ENCODE data around the gene ADGRF3.

Gene ADGRF3

GRCh38 chr2:26302846-26303245, 43.7 kb downstream of the ADGRF3 start:
- no peak for DNase-seq (ENCODE audit: low read depth)

DNA sequence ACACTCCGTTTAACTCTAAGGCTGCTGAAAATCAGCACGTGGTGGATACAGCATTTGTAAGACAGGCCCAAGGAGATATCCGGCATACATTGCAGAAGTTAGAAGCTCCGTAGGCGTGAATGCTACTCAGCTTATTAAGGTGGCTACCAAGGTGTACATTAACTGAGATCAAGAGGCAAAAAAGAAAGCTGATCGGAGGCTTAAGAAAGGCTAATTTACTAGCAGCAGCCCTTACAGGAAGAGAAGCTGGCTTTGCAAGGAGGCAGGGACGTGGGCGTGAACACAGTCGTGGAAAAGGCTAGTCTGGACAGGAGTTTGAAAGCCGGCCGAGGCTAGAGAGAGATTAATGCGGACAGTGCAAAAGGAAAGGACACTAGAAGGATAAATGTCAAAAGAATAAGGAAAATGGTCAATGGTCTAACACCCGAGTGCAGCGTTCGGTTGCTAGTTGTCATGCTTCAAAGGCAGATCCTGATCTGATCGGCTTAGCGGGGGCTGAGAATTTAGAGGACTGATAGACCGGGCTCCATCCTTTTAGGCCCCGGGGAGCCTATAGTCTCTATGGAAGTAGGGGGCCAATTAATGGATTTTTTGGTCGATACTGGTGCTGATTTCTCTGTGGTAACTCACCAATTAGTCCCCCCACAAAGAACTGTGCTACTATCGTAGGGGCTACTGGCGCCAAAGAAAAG, 46.2 kb downstream of the ADGRF3 start:
- peak overlapping the region; percentile 49 for H3K4me3 ChIP-seq (ENCODE audit: low read length)
- TF ChIP-seq, protein P1, sequence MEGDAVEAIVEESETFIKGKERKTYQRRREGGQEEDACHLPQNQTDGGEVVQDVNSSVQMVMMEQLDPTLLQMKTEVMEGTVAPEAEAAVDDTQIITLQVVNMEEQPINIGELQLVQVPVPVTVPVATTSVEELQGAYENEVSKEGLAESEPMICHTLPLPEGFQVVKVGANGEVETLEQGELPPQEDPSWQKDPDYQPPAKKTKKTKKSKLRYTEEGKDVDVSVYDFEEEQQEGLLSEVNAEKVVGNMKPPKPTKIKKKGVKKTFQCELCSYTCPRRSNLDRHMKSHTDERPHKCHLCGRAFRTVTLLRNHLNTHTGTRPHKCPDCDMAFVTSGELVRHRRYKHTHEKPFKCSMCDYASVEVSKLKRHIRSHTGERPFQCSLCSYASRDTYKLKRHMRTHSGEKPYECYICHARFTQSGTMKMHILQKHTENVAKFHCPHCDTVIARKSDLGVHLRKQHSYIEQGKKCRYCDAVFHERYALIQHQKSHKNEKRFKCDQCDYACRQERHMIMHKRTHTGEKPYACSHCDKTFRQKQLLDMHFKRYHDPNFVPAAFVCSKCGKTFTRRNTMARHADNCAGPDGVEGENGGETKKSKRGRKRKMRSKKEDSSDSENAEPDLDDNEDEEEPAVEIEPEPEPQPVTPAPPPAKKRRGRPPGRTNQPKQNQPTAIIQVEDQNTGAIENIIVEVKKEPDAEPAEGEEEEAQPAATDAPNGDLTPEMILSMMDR (conservative IDR thresholded peaks at IDR 0.05; ENCODE audit: low read depth, low read length) = no peak
- DNase-seq (ENCODE audit: low read depth) = no peak

More at GRCh38 chr2:26302846-26303245, 43.7 kb downstream of the ADGRF3 start:
- TF ChIP-seq, protein P1 (conservative IDR thresholded peaks at IDR 0.05; ENCODE audit: low read depth, low read length) = no peak
- no peak overlapping the region for H3K4me3 ChIP-seq (ENCODE audit: low read length)

- TF ChIP-seq, protein P1 (conservative IDR thresholded peaks at IDR 0.05; ENCODE audit: low read depth, low read length) = no peak
- peak overlapping the region; percentile 49 for H3K4me3 ChIP-seq (ENCODE audit: low read length)
- DNase-seq (ENCODE audit: low read depth) = no peak
These were observed 47.0 kb downstream of the ADGRF3 start for GRCh38 chr2:26299471-26300101.

DNA sequence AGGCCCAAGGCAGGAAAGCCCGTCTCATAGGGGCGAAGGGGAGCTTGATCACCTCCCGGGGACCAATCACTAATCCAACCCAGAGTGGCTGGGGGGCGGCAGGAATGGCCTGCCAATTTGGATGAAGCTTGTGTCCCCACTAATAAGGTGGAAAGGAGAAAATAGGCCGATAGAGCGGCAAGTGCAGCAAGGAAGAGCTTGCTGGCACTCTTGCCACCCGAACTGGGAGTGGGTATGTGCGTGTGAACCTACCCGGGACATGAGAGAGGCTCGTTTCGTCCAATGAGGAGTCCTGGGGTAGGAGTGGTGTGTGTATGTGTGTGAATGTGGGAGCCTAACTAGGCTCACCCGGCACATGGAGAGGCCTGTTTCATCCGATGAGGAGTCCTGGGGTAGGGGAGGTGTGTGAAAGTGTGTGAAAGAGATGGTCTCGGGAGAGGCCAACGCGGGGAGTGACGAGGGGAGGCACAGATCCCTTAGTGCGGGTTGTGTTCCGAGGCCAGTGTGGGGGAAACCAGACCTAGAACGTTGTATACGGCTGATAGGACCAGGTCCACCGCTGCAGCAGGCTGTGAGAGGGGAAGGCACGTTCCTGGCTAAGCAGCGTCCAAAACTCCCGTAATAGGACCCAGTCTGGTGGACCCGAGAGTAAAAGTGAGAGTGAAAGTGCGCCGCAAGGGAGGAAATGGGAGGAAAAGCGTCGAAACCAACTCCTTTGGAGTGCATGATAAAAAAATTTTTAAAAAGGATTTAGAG, 47.8 kb downstream of the ADGRF3 start:
- TF ChIP-seq, protein P1 (conservative IDR thresholded peaks at IDR 0.05; ENCODE audit: low read depth, low read length) = no peak
- H3K4me3 ChIP-seq (ENCODE audit: low read length) = peak overlapping the region; percentile 49
- DNase-seq (ENCODE audit: low read depth) = no peak

DNA sequence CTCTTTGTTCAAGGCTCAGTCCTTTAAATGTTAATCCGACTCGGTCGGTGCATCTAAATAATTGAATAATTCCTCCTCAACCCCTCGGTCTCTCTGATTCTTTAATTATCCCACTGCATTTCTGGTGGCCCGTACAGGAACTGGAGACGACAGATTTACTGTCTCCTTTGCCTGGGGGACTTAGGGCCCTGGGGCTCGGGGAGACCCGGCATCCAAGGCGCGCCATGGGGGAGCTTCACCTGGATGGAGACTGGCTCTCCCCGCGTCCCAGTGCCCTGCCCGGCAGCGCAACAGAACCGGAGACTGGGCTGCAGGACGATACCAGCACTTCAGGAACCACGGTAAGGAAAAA, 48.3 kb downstream of the ADGRF3 start:
- TF ChIP-seq, protein P1 (conservative IDR thresholded peaks at IDR 0.05; ENCODE audit: low read depth, low read length) = no peak
- DNase-seq (ENCODE audit: low read depth) = no peak
- H3K4me3 ChIP-seq (ENCODE audit: low read length) = peak overlapping the region; percentile 49

DNA sequence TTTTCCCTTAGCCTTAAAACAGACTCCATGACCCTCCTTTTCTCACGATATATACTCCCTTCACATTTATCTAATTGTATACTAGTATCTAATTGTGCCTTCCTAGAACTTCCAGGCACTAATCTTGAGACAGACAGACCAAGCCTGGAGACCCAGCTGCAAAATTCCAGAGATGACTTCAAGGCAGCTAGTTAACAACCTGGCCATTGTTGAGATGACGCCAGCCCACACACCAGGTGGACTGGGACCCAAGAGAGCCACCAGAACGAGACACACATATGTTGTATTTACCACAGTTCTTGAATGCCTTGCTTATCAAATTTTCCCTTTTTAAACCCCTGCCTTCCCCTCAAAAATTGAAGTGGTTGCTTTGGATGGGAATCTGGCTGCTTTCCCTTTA, 49.5 kb downstream of the ADGRF3 start:
- H3K4me3 ChIP-seq (ENCODE audit: low read length) = no peak overlapping the region
- DNase-seq (ENCODE audit: low read depth) = no peak
- TF ChIP-seq, protein P1 (conservative IDR thresholded peaks at IDR 0.05; ENCODE audit: low read depth, low read length) = no peak

Data from retinal pigment epithelial cell (primary cell).